ENCODE data around the gene CCR3. TPM values are rescaled to one million over a fixed set of nuclear protein-coding genes. Genes with fewer than 3 reads are reported as not detected.

The CCR3 gene
- total and polyA plus RNA-seq, 2 experiments from 2014 or later, result not detected

GRCh38 chr3:46200790-46201189 is 41.5 kb upstream of the CCR3 start:
- Histone ChIP-seq H3K4me3 (no peak overlapping the region), H2AFZ (no peak overlapping the region), H3K4me1 (ENCODE audit: insufficient read depth) (no peaks in the 10 kb centered on the region; the same call in 1 of the 2 replicates), H3K36me3 (ENCODE audit: insufficient read depth) (no peaks in the 10 kb centered on the region), H3K9me2 (ENCODE audit: insufficient read depth) (peaks cover 14% of the 10 kb centered on the region; the same call in 1 of the 2 replicates), H3K4me2 (no peak overlapping the region), H3K27ac (ENCODE audit: low read depth) (no peak overlapping the region), H4K20me1 (replicated peaks; ENCODE audit: insufficient read depth) (no peaks in the 10 kb centered on the region), H3K27me3 (ENCODE audit: insufficient read depth) (no peaks in the 10 kb centered on the region), H3F3A (replicated peaks; ENCODE audit: low read depth) (no peaks in the 10 kb centered on the region), H3K79me2 (replicated peaks; ENCODE audit: insufficient read depth) (no peaks in the 10 kb centered on the region)
- ATAC-seq (no peak), DNase-seq (ENCODE audit: low spot score) (no peak)
- TF ChIP-seq ZNF331 (CRISPR knock-in tag; IDR thresholded peaks at IDR 0.05; ENCODE audit: low read depth) (no peak), ZNF114 (CRISPR knock-in tag; IDR thresholded peaks at IDR 0.05) (no peak), JUNB (IDR thresholded peaks at IDR 0.05; ENCODE audit: unreplicated experiment) (no peak), ETS1 (IDR thresholded peaks at IDR 0.05) (no peak), CREB1 (CRISPR knock-in tag; IDR thresholded peaks at IDR 0.05; ENCODE audit: low read depth) (no peak), POLR2AphosphoS5 (IDR thresholded peaks at IDR 0.05; ENCODE audit: low read depth) (no peak), EZH2phosphoT487 (IDR thresholded peaks at IDR 0.05; ENCODE audit: unreplicated experiment) (no peak), EZH2 (IDR thresholded peaks at IDR 0.05; ENCODE audit: low read depth, unreplicated experiment) (no peak), REST (IDR thresholded peaks at IDR 0.05; ENCODE audit: unreplicated experiment) (no peak), NANOG (IDR thresholded peaks at IDR 0.05; ENCODE audit: borderline replicate concordance) (no peak), STAT1 (IDR thresholded peaks at IDR 0.05; ENCODE audit: unreplicated experiment) (no peak), CTCF (conservative IDR thresholded peaks at IDR 0.05; ENCODE audit: low read depth in 2 of 2) (no peak), ZNF462 (CRISPR knock-in tag; IDR thresholded peaks at IDR 0.05) (no peak)
- Mint-ChIP-seq H3K4me1 (peaks cover under 1% of the 10 kb centered on the region), H3K27me3 (ENCODE audit: insufficient read depth, low read depth, poor library complexity) (peaks cover 2% of the 10 kb centered on the region), H3K36me3 (ENCODE audit: low read depth) (no peaks in the 10 kb centered on the region), H3K4me3 (no peak overlapping the region), H3K27ac (no peak overlapping the region), H3K9me3 (peaks cover 5% of the 10 kb centered on the region; the same call in 2 of the 3 replicates)
